ENCODE results near the gene PBX1.

DNA sequence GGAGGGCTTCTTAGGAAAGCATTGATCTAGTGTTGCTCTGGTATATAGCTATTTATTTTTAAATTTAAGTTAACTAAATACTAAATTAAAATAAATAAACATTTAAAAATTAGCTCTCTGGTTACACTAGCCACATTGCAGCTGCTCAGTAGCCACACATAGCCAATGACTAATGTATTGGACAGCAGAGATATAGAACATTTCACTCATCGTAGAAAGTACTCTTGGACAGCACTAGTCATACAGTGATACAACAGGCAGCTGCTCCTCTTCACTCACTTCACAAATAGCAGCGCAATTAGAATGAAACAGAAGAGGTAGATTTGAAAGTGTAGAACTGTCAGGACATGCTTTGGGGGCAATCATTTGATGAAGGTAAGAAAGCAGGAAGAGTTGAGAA, 245.4 kb downstream of the PBX1 start:
- TF ChIP-seq CTCF (IDR thresholded peaks at IDR 0.05; ENCODE audit: low read depth, low read length, poor library complexity, severe bottlenecking) (no peak), EZH2phosphoT487 (IDR thresholded peaks at IDR 0.05; ENCODE audit: borderline replicate concordance, low read length) (no peak)

All from DOHH2 (cell line).